Inflammatory macrophage (primary cell): ENCODE data around the gene SCAI.
A peak's percentile ranks its signal among the peaks of the same experiment; 100 is the strongest.
"Not testable (repeated sequence)": the region's sequence is repeated elsewhere in the genome, so short reads cannot be mapped to it uniquely, and the experiment has no call there.

Experiments
- DNase-seq, 2 donors: peaks; one replicate each; pipeline ENCODE4 v3.0.0-alpha.2; 2020 to 2022

SCAI gene

GRCh38 chr9:125012013-125012412, 131.3 kb downstream of the SCAI start:
- not testable (repeated sequence) for DNase-seq

GRCh38 chr9:125008599-125008998, 134.7 kb downstream of the SCAI start:
- DNase-seq = no peak

- no peak for DNase-seq
These were observed 140.0 kb downstream of the SCAI start for GRCh38 chr9:125003332-125003731.

GRCh38 chr9:124983698-124984097, 159.6 kb downstream of the SCAI start:
- no peak for DNase-seq

- no peak for DNase-seq
These were observed 162.9 kb downstream of the SCAI start for GRCh38 chr9:124980431-124980830.

GRCh38 chr9:124975131-124975530, 168.2 kb downstream of the SCAI start:
- no peak for DNase-seq

GRCh38 chr9:124973807-124974206, 169.5 kb downstream of the SCAI start:
- DNase-seq = no peak

- DNase-seq = no peak
These were observed 171.0 kb downstream of the SCAI start for GRCh38 chr9:124972241-124972770.

- DNase-seq = peak in 1 of 2 donors; percentile 11
These were observed 173.9 kb downstream of the SCAI start for GRCh38 chr9:124969401-124969800.

GRCh38 chr9:124968238-124968637, 175.1 kb downstream of the SCAI start:
- DNase-seq = no peak

- peak in 1 of 2 donors; percentile 23 for DNase-seq
These were observed 177.4 kb downstream of the SCAI start for GRCh38 chr9:124965775-124966568.

GRCh38 chr9:124964604-124965003, 178.7 kb downstream of the SCAI start:
- DNase-seq = no peak

GRCh38 chr9:124964056-124964455, 179.3 kb downstream of the SCAI start:
- DNase-seq = no peak

- DNase-seq = no peak
These were observed 182.9 kb downstream of the SCAI start for GRCh38 chr9:124960409-124960752.

- not testable (repeated sequence) for DNase-seq
These were observed 183.5 kb downstream of the SCAI start for GRCh38 chr9:124959671-124960408.

- DNase-seq = no peak
These were observed 189.1 kb downstream of the SCAI start for GRCh38 chr9:124954255-124954654.

GRCh38 chr9:124950050-124950718, 193.1 kb downstream of the SCAI start:
- no peak for DNase-seq

- no peak for DNase-seq
These were observed 193.9 kb downstream of the SCAI start for GRCh38 chr9:124949387-124949786.

- DNase-seq = no peak
These were observed 195.5 kb downstream of the SCAI start for GRCh38 chr9:124947727-124948391.

GRCh38 chr9:124946167-124946566, 197.2 kb downstream of the SCAI start:
- DNase-seq = no peak

GRCh38 chr9:124941679-124942561, 201.4 kb downstream of the SCAI start:
- peak; percentile 58 to 72 for DNase-seq
